ENCODE results near the gene MCF2L2.
A peak's percentile ranks its signal among the peaks of the same experiment; 100 is the strongest.

The MCF2L2 gene

GRCh38 chr3:183160616-183161015 lies 267.8 kb downstream of the MCF2L2 start:
- peaks cover 6 to 14% (median 12%) of the 10 kb centered on the region in 4 experiments for H3K4me1 ChIP-seq (ENCODE audit: control extremely low read depth in 1 of 4, control insufficient read depth in 4 of 4, insufficient read depth in 4 of 4, low read length in 3 of 4)
- H3K36me3 ChIP-seq (ENCODE audit: control insufficient read depth in 4 of 4, insufficient read depth in 4 of 4, low read length in 3 of 4) = no peaks in the 10 kb centered on the region
- H3K4me3 ChIP-seq (ENCODE audit: control insufficient read depth in 1 of 7, extremely low read depth in 1 of 7, insufficient read depth in 4 of 7, low read depth in 2 of 7, low read length in 6 of 7) = no peak overlapping the region
- ChIA-PET CTCF (interaction anchor here (1.3 to 1.7 kb wide), 4 partner anchors 11 to 47 kb away, joined by 3 to 6 read pairs (median 4); no protein-coding TSS in a partner anchor), POLR2A (no interaction called here)
- DNase-seq = no peak
- 100% methylated on average over 4 of the region's 5 CpGs for WGBS (ENCODE audit: insufficient coverage)
- H3K27ac ChIP-seq (ENCODE audit: insufficient read depth in 1 of 2, low read depth in 1 of 2, low read length in 2 of 2, poor library complexity in 1 of 2, severe bottlenecking in 2 of 2) = no peak overlapping the region
- no peaks in the 10 kb centered on the region for H3K9me3 ChIP-seq (ENCODE audit: control extremely low read depth in 1 of 5, control insufficient read depth in 4 of 5, insufficient read depth in 2 of 5, low read depth in 1 of 5, low read length in 4 of 5)
- peaks cover 0 to 9% (median 4%) of the 10 kb centered on the region in 5 experiments for H3K27me3 ChIP-seq (replicated peaks in 2 of 5; ENCODE audit: control insufficient read depth in 4 of 5, insufficient read depth in 5 of 5, low read length in 4 of 5)

- 95% methylated on average over 3 of the region's 3 CpGs for WGBS (ENCODE audit: insufficient coverage)
- H3K4me1 ChIP-seq (ENCODE audit: control extremely low read depth in 1 of 4, control insufficient read depth in 4 of 4, insufficient read depth in 4 of 4, low read length in 3 of 4) = peaks cover 6 to 14% (median 12%) of the 10 kb centered on the region in 4 experiments
- POLR2A ChIA-PET = no interaction called here
- H3K36me3 ChIP-seq (ENCODE audit: control insufficient read depth in 4 of 4, insufficient read depth in 4 of 4, low read length in 3 of 4) = no peaks in the 10 kb centered on the region
- no peak overlapping the region for H3K4me3 ChIP-seq (ENCODE audit: control insufficient read depth in 1 of 7, extremely low read depth in 1 of 7, insufficient read depth in 4 of 7, low read depth in 2 of 7, low read length in 6 of 7)
- H3K9me3 ChIP-seq (ENCODE audit: control extremely low read depth in 1 of 5, control insufficient read depth in 4 of 5, insufficient read depth in 2 of 5, low read depth in 1 of 5, low read length in 4 of 5) = no peaks in the 10 kb centered on the region
- DNase-seq = peak; percentile 29 to 42 (median 40)
- H3K27me3 ChIP-seq (replicated peaks in 2 of 5; ENCODE audit: control insufficient read depth in 4 of 5, insufficient read depth in 5 of 5, low read length in 4 of 5) = peaks cover 0 to 8% (median 4%) of the 10 kb centered on the region in 5 experiments
- CTCF ChIA-PET = interaction anchor here (1.0 to 1.7 kb wide), 3 partner anchors 14 to 217 kb away, joined by 3 to 6 read pairs (median 5); no protein-coding TSS in a partner anchor
- H3K27ac ChIP-seq (ENCODE audit: insufficient read depth in 1 of 2, low read depth in 1 of 2, low read length in 2 of 2, poor library complexity in 1 of 2, severe bottlenecking in 2 of 2) = no peak overlapping the region
Measured at GRCh38 chr3:183159333-183159732, 269.1 kb downstream of the MCF2L2 start.

GRCh38 chr3:183158551-183159006 lies 269.8 kb downstream of the MCF2L2 start:
- no peak overlapping the region for H3K27ac ChIP-seq (ENCODE audit: insufficient read depth in 1 of 2, low read depth in 1 of 2, low read length in 2 of 2, poor library complexity in 1 of 2, severe bottlenecking in 2 of 2)
- no peak for DNase-seq
- peaks cover 0 to 6% (median 3%) of the 10 kb centered on the region in 5 experiments for H3K27me3 ChIP-seq (replicated peaks in 2 of 5; ENCODE audit: control insufficient read depth in 4 of 5, insufficient read depth in 5 of 5, low read length in 4 of 5)
- no peaks in the 10 kb centered on the region for H3K9me3 ChIP-seq (ENCODE audit: control extremely low read depth in 1 of 5, control insufficient read depth in 4 of 5, insufficient read depth in 2 of 5, low read depth in 1 of 5, low read length in 4 of 5)
- H3K4me3 ChIP-seq (ENCODE audit: control insufficient read depth in 1 of 7, extremely low read depth in 1 of 7, insufficient read depth in 4 of 7, low read depth in 2 of 7, low read length in 6 of 7) = no peak overlapping the region
- CTCF ChIA-PET = interaction anchor here (1.4 to 1.8 kb wide), 2 partner anchors 20 to 225 kb away, joined by 3 to 4 read pairs; no protein-coding TSS in a partner anchor
- no peaks in the 10 kb centered on the region for H3K36me3 ChIP-seq (ENCODE audit: control insufficient read depth in 4 of 4, insufficient read depth in 4 of 4, low read length in 3 of 4)
- H3K4me1 ChIP-seq (ENCODE audit: control extremely low read depth in 1 of 4, control insufficient read depth in 4 of 4, insufficient read depth in 4 of 4, low read length in 3 of 4) = peaks cover 6 to 14% (median 12%) of the 10 kb centered on the region in 4 experiments
- WGBS (ENCODE audit: insufficient coverage) = 95% methylated on average over 2 of the region's 3 CpGs
- POLR2A ChIA-PET = no interaction called here

DNA sequence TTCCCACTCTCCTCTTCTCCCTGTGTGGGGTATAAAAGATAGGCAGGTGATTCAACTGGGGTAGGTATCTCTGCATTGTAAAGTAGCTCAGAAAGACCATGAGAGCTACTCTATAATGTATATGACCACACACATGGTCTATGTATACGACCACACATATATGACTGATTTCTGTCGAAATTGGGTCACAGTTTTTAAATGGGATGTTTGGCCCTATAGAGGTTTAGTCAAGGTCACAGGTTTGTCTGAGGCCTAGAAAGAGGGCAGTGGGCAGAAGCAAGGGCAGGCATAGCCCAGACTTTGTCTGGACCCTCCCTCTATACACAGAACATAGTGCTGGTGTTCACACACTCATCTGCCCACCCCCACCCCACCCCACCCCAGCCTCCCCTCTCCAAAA lies 270.3 kb downstream of the MCF2L2 start:
- Histone ChIP-seq H3K27me3 (replicated peaks in 2 of 5; ENCODE audit: control insufficient read depth in 4 of 5, insufficient read depth in 5 of 5, low read length in 4 of 5) (peaks cover 0 to 5% (median 0%) of the 10 kb centered on the region in 5 experiments), H3K27ac (ENCODE audit: insufficient read depth in 1 of 2, low read depth in 1 of 2, low read length in 2 of 2, poor library complexity in 1 of 2, severe bottlenecking in 2 of 2) (no peak overlapping the region), H3K4me1 (ENCODE audit: control extremely low read depth in 1 of 4, control insufficient read depth in 4 of 4, insufficient read depth in 4 of 4, low read length in 3 of 4) (peaks cover 6 to 14% (median 12%) of the 10 kb centered on the region in 4 experiments), H3K4me3 (ENCODE audit: control insufficient read depth in 1 of 7, extremely low read depth in 1 of 7, insufficient read depth in 4 of 7, low read depth in 2 of 7, low read length in 6 of 7) (no peak overlapping the region), H3K9me3 (ENCODE audit: control extremely low read depth in 1 of 5, control insufficient read depth in 4 of 5, insufficient read depth in 2 of 5, low read depth in 1 of 5, low read length in 4 of 5) (no peaks in the 10 kb centered on the region), H3K36me3 (ENCODE audit: control insufficient read depth in 4 of 4, insufficient read depth in 4 of 4, low read length in 3 of 4) (no peaks in the 10 kb centered on the region)
- CTCF ChIA-PET = interaction anchor here (1.4 to 1.8 kb wide), 3 partner anchors 10 to 226 kb away, joined by 3 to 4 read pairs (median 3); no protein-coding TSS in a partner anchor
- DNase-seq = no peak
- 86% methylated on average over 1 of the region's 2 CpGs for WGBS (ENCODE audit: insufficient coverage)
- POLR2A ChIA-PET = no interaction called here

- ChIA-PET CTCF (interaction anchor here (1.1 kb wide), 1 partner anchor 23 kb away, joined by 3 read pairs; no protein-coding TSS in a partner anchor), POLR2A (no interaction called here)
- H3K4me1 ChIP-seq (ENCODE audit: control extremely low read depth in 1 of 4, control insufficient read depth in 4 of 4, insufficient read depth in 4 of 4, low read length in 3 of 4) = peaks cover 0 to 8% (median 2%) of the 10 kb centered on the region in 4 experiments
- no peak for DNase-seq
- H3K9me3 ChIP-seq (ENCODE audit: control extremely low read depth in 1 of 5, control insufficient read depth in 4 of 5, insufficient read depth in 2 of 5, low read depth in 1 of 5, low read length in 4 of 5) = no peaks in the 10 kb centered on the region
- no peak overlapping the region for H3K4me3 ChIP-seq (ENCODE audit: control insufficient read depth in 1 of 7, extremely low read depth in 1 of 7, insufficient read depth in 4 of 7, low read depth in 2 of 7, low read length in 6 of 7)
- H3K27me3 ChIP-seq (replicated peaks in 2 of 5; ENCODE audit: control insufficient read depth in 4 of 5, insufficient read depth in 5 of 5, low read length in 4 of 5) = no peaks in the 10 kb centered on the region
- H3K36me3 ChIP-seq (ENCODE audit: control insufficient read depth in 4 of 4, insufficient read depth in 4 of 4, low read length in 3 of 4) = no peaks in the 10 kb centered on the region
- no peak overlapping the region for H3K27ac ChIP-seq (ENCODE audit: insufficient read depth in 1 of 2, low read depth in 1 of 2, low read length in 2 of 2, poor library complexity in 1 of 2, severe bottlenecking in 2 of 2)
- 100% methylated on average over 1 of the region's 5 CpGs for WGBS (ENCODE audit: insufficient coverage)
Measured at GRCh38 chr3:183156266-183156665, 272.2 kb downstream of the MCF2L2 start.

GRCh38 chr3:183155499-183155898 lies 272.9 kb downstream of the MCF2L2 start:
- DNase-seq = no peak
- Histone ChIP-seq H3K9me3 (ENCODE audit: control extremely low read depth in 1 of 5, control insufficient read depth in 4 of 5, insufficient read depth in 2 of 5, low read depth in 1 of 5, low read length in 4 of 5) (no peaks in the 10 kb centered on the region), H3K36me3 (ENCODE audit: control insufficient read depth in 4 of 4, insufficient read depth in 4 of 4, low read length in 3 of 4) (no peaks in the 10 kb centered on the region), H3K4me3 (ENCODE audit: control insufficient read depth in 1 of 7, extremely low read depth in 1 of 7, insufficient read depth in 4 of 7, low read depth in 2 of 7, low read length in 6 of 7) (no peak overlapping the region), H3K27me3 (replicated peaks in 2 of 5; ENCODE audit: control insufficient read depth in 4 of 5, insufficient read depth in 5 of 5, low read length in 4 of 5) (no peaks in the 10 kb centered on the region), H3K4me1 (ENCODE audit: control extremely low read depth in 1 of 4, control insufficient read depth in 4 of 4, insufficient read depth in 4 of 4, low read length in 3 of 4) (peaks cover 0 to 8% (median 2%) of the 10 kb centered on the region in 4 experiments), H3K27ac (ENCODE audit: insufficient read depth in 1 of 2, low read depth in 1 of 2, low read length in 2 of 2, poor library complexity in 1 of 2, severe bottlenecking in 2 of 2) (no peak overlapping the region)
- ChIA-PET POLR2A (interaction anchor here (0.6 kb wide), 1 partner anchor 13 kb away, joined by 3 read pairs; no protein-coding TSS in a partner anchor), CTCF (interaction anchor here (1.9 kb wide), 1 partner anchor 11 kb away, joined by 4 read pairs; no protein-coding TSS in a partner anchor)
- WGBS (ENCODE audit: insufficient coverage) = 95% methylated on average over 4 of the region's 4 CpGs

DNA sequence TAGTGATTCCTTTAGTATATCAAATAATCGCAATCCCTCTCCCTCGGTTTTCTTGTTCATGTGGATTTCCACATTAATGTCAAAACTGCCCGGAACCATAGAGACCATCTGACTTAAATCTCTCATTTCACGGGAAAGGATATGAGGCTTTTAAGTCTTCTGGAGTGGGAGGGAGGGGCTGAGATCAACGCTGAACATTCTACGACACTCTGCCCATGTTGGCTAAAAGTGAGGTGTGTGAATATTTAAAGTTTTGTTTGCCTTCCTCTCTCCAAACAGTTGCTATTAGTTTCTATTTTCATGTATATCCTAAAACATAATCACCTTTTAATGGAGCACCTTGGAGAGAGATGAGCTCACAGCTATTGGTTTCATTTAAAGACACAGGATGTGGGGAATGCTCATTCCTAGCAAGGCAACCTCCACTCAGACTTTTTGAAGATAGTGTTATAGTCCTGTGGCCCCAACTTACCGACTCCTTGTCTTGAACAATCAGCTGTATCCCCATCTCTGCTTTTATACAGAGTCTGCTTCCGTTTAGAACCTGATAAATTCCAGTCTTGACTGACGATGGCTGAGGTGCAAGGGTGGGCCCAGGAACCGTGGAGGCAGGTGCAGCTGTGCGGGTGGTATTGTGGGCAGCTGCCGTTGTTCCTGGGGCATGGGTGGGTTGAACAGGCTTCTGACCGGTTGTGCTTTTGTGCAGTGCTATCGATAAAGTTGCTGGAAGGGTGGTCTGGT lies 275.0 kb downstream of the MCF2L2 start:
- Histone ChIP-seq H3K9me3 (ENCODE audit: control extremely low read depth in 1 of 5, control insufficient read depth in 4 of 5, insufficient read depth in 2 of 5, low read depth in 1 of 5, low read length in 4 of 5) (no peaks in the 10 kb centered on the region), H3K27me3 (replicated peaks in 2 of 5; ENCODE audit: control insufficient read depth in 4 of 5, insufficient read depth in 5 of 5, low read length in 4 of 5) (no peaks in the 10 kb centered on the region), H3K4me1 (ENCODE audit: control extremely low read depth in 1 of 4, control insufficient read depth in 4 of 4, insufficient read depth in 4 of 4, low read length in 3 of 4) (peaks cover 0 to 8% (median 2%) of the 10 kb centered on the region in 4 experiments), H3K36me3 (ENCODE audit: control insufficient read depth in 4 of 4, insufficient read depth in 4 of 4, low read length in 3 of 4) (no peaks in the 10 kb centered on the region), H3K4me3 (ENCODE audit: control insufficient read depth in 1 of 7, extremely low read depth in 1 of 7, insufficient read depth in 4 of 7, low read depth in 2 of 7, low read length in 6 of 7) (no peak overlapping the region), H3K27ac (ENCODE audit: insufficient read depth in 1 of 2, low read depth in 1 of 2, low read length in 2 of 2, poor library complexity in 1 of 2, severe bottlenecking in 2 of 2) (no peak overlapping the region)
- POLR2A ChIA-PET = no interaction called here
- DNase-seq = no peak
- WGBS (ENCODE audit: insufficient coverage) = 94% methylated on average over 8 of the region's 14 CpGs
- CTCF ChIA-PET = interaction anchor here (1.3 kb wide), 1 partner anchor 8 kb away, joined by 3 read pairs; no protein-coding TSS in a partner anchor
